Lower lobe of right lung (tissue), 2 donors: ENCODE results near the gene TEKT3. TPM values are rescaled to one million over a fixed set of nuclear protein-coding genes. Genes with fewer than 3 reads are reported as not detected.

Experiments
- ATAC-seq, 2 donors: fragments of 200-7000 bp; cut with Tn5 transposase; one replicate each; pipeline ENCODE4 v1.9.1; 2020 to 2022; ENCODE audit warnings: mild to moderate bottlenecking in 2 of 2, moderate library complexity in 2 of 2
- DNase-seq: peaks from one replicate; pipeline ENCODE4 v3.0.0-alpha.2; 2020
- H3K27ac ChIP-seq: fragments of 200-600 bp; one replicate; pipeline ENCODE4 v1.8.0; 2022
- H3K27me3 ChIP-seq: fragments of 200-600 bp; one replicate; pipeline ENCODE4 v1.8.0; 2022; ENCODE audit warnings: low read depth
- H3K36me3 ChIP-seq: fragments of 200-600 bp; one replicate; pipeline ENCODE4 v1.8.0; 2022; ENCODE audit warnings: mild to moderate bottlenecking
- H3K4me1 ChIP-seq: fragments of 200-600 bp; one replicate; pipeline ENCODE4 v1.8.0; 2022
- H3K4me3 ChIP-seq: fragments of 200-600 bp; one replicate; pipeline ENCODE4 v1.8.0; 2022; ENCODE audit warnings: mild to moderate bottlenecking
- H3K9me3 ChIP-seq: fragments of 200-600 bp; one replicate; pipeline ENCODE4 v1.8.0; 2022
- intact Hi-C: fragments of 100-400 bp; cut with DNase I; formaldehyde crosslinking; loops from one replicate; pipeline ENCODE4 v1.11.0; 2022
- total RNA-seq: library from RNA; stranded (reverse); fragmentation: NEBNext Ultra II Directional; extraction: Animal tissue kit (Norgen Biotek cat#: 25700); gene quantifications from one replicate; pipeline ENCODE4 v1.2.1, GENCODE V29; 2021
- TF ChIP-seq, protein P1 (sequence below): fragments of 200-600 bp; IDR thresholded peaks from one replicate; pipeline ENCODE4 v1.8.0; 2022; ENCODE audit warnings: antibody characterized with exemption, mild to moderate bottlenecking
- donor health status: DM: no; HTN: yes; CAD: no; lungs with severe emphysema.

TEKT3 gene
- total RNA-seq, 1 donor from 2014 or later: 2.2 TPM

DNA sequence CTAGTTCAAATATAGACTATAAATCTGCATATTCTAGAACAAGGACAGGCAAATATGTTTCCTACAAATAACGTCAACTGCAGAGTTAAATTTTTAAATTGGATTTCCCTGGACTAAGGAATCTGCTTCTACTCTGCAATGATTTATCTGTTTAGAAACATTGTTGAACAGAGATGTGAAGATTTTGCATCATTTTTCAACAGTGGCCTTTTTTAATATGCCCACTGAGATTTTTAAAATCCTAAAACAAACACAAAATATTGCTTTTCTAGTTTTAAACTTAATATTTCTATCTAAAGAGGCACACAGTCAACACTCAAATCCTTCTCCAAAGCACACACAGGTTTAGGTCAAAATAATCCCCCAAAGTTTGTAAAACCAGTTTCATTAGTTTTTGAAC lies 52.5 kb downstream of the TEKT3 start:
- H3K36me3 ChIP-seq: no peaks in the 10 kb centered on the region
- no peaks in the 10 kb centered on the region for H3K9me3 ChIP-seq
- H3K4me1 ChIP-seq: peaks cover 9% of the 10 kb centered on the region
- TF ChIP-seq, protein P1, sequence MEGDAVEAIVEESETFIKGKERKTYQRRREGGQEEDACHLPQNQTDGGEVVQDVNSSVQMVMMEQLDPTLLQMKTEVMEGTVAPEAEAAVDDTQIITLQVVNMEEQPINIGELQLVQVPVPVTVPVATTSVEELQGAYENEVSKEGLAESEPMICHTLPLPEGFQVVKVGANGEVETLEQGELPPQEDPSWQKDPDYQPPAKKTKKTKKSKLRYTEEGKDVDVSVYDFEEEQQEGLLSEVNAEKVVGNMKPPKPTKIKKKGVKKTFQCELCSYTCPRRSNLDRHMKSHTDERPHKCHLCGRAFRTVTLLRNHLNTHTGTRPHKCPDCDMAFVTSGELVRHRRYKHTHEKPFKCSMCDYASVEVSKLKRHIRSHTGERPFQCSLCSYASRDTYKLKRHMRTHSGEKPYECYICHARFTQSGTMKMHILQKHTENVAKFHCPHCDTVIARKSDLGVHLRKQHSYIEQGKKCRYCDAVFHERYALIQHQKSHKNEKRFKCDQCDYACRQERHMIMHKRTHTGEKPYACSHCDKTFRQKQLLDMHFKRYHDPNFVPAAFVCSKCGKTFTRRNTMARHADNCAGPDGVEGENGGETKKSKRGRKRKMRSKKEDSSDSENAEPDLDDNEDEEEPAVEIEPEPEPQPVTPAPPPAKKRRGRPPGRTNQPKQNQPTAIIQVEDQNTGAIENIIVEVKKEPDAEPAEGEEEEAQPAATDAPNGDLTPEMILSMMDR: no peak
- ATAC-seq: no peak
- H3K4me3 ChIP-seq: no peak overlapping the region
- no peaks in the 10 kb centered on the region for H3K27me3 ChIP-seq
- intact Hi-C loops: no loop called here
- no peak for DNase-seq
- no peak overlapping the region for H3K27ac ChIP-seq

DNA sequence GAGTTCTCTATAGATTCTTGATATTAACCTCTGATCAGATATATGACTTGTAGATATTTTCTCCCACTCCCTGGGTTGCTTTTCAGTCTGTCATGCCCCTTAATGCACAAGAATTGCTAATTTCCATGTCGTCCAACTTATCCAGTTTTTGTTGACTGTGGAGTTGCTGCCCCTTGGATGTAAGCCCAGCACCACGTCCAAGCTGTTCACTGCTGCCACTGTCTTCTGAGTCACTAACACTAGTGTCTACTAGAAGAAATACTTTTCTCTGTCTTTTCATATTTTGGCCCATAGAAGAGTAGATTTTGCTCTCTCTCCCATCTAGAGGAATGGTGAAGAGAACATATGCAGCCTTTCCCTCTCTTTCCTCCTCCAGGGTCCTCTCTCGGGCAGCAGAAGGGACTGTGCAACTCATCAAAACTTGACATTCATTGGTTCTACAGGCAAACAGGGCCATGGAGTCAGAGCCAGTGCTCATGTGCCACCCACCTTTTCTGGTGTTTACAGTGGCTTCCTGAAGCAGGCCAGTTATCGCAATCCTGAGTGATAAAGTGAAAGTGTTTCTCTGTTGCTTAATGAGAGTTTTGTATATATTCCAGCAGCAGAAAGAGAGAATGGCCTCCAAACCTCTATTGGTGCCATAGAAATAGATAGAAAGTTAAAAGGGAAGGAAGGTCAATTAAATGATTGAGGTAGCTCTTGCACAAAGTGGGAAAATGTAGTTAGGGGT lies 53.7 kb downstream of the TEKT3 start:
- no peaks in the 10 kb centered on the region for H3K36me3 ChIP-seq
- TF ChIP-seq, protein P1: no peak
- H3K4me3 ChIP-seq: no peak overlapping the region
- peaks cover 9% of the 10 kb centered on the region for H3K4me1 ChIP-seq
- no peaks in the 10 kb centered on the region for H3K27me3 ChIP-seq
- ATAC-seq (no peak), DNase-seq (no peak)
- intact Hi-C loops: no loop called here
- H3K9me3 ChIP-seq: no peaks in the 10 kb centered on the region
- H3K27ac ChIP-seq: no peak overlapping the region

DNA sequence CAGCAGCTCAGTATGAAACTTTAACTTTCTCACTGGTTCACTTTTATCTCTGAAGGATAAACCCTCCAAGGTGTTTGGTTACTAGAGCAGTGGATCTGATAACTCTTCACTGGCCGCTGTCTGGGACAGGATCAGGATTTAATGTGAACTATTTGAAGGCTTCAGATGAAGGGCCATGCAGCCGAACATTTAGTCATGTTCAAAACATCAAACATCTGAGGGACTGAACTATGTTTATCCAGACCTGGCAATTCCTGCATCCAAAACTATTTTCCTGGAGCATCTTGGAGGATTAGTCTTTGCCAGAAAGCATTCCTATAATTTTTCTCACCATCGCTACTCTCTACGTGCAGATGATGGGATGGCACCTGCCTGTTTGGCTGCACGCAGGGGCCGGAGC lies 55.9 kb downstream of the TEKT3 start:
- no peak overlapping the region for H3K4me3 ChIP-seq

DNA sequence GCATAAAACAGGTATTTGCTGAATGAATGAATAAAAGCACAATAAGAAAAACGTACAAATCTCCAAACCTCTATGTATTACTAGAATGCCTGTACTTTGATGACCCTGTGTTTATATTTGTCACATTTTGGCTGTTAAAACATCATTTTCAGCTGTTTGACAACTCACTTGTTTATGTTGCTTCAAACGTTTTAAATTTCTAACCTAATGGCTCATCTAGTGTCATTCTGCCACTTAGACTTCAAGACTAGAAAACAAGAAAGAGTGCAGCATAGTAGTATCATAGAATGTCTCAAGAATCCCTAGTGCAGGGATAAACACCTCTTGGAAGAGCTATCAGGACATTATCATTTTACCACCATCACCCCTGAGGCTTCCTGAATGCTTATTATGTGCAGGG lies 56.9 kb downstream of the TEKT3 start:
- intact Hi-C loops: no loop called here
- H3K4me3 ChIP-seq: no peak overlapping the region
- H3K4me1 ChIP-seq: peaks cover 9% of the 10 kb centered on the region
- H3K9me3 ChIP-seq: no peaks in the 10 kb centered on the region
- no peaks in the 10 kb centered on the region for H3K27me3 ChIP-seq
- no peak overlapping the region for H3K27ac ChIP-seq
- TF ChIP-seq, protein P1: no peak
- no peak for DNase-seq
- H3K36me3 ChIP-seq: no peaks in the 10 kb centered on the region
- no peak for ATAC-seq

More for the DNA sequence above, 55.9 kb downstream of the TEKT3 start:
- no peaks in the 10 kb centered on the region for H3K9me3 ChIP-seq
- no peaks in the 10 kb centered on the region for H3K36me3 ChIP-seq
- TF ChIP-seq, protein P1: no peak
- H3K4me1 ChIP-seq: peaks cover 9% of the 10 kb centered on the region
- no peak overlapping the region for H3K27ac ChIP-seq
- intact Hi-C loops: no loop called here
- H3K27me3 ChIP-seq: no peaks in the 10 kb centered on the region
- ATAC-seq (no peak), DNase-seq (no peak)

DNA sequence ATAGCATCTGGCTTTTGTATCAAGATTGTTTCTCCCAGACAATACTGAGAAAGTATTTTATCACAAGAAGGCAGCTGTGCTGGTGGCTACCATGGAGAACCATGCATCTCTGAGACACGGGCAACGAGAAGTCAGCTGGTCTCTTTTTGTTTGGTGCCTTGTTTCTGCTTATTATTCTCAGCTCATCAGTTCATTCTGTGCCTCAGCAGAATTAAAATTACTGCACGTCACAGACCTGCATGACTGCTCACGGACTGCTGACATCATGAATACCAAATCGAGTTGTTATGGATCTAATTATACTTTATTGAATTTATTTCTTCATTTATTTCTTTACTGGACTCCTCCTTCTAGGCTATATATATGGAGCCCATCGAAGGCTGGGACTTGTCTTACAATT lies 57.3 kb downstream of the TEKT3 start:
- ATAC-seq (no peak), DNase-seq (no peak)
- Histone ChIP-seq H3K4me3 (no peak overlapping the region), H3K27me3 (no peaks in the 10 kb centered on the region), H3K27ac (no peak overlapping the region), H3K9me3 (no peaks in the 10 kb centered on the region), H3K36me3 (no peaks in the 10 kb centered on the region), H3K4me1 (peaks cover 9% of the 10 kb centered on the region)
- TF ChIP-seq, protein P1: no peak
- intact Hi-C loops: no loop called here
